ENCODE measurements around the gene CLSTN1.

The CLSTN1 gene

GRCh38 chr1:9850442-9851162 is 26.8 kb upstream of the CLSTN1 start:
- DNase-seq (ENCODE audit: low spot score), result no peak

GRCh38 chr1:9849691-9850441 is 26.1 kb upstream of the CLSTN1 start:
- no peak for DNase-seq (ENCODE audit: low spot score)

- no peak for DNase-seq (ENCODE audit: low spot score)
Measured at GRCh38 chr1:9848022-9848421, 24.3 kb upstream of the CLSTN1 start.

GRCh38 chr1:9847269-9847668 is 23.5 kb upstream of the CLSTN1 start:
- DNase-seq (ENCODE audit: low spot score), result no peak

DNA sequence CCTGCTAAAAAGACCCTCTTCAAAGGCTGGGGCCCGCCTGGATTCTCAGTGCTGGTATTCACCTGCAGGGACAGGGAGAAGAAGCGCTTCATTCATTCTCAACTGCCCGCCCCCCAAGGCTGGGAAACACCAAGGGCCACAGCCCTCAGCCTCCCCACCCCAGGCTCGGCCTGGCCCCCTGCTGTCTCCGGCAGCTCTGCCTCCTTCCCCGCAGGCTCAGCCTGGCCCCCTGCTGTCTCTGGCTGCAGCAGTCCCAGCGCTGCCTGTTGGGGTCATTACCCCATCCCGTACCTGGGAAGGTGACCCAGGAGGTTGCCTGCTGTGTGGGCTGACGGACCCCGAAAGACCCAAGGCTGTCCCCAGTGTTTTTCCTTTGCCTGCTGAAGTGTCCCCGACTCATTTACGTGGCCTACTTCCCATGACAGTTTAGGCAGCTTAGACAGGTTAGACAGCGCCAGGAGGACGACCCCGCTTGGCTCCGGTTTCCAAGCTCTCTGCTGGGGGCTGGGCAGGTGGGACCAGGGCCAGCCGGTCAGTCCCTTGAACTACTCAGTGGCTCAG is 22.9 kb upstream of the CLSTN1 start:
- no peak for DNase-seq (ENCODE audit: low spot score)

- DNase-seq (ENCODE audit: low spot score), result no peak
Measured at GRCh38 chr1:9845914-9846313, 22.1 kb upstream of the CLSTN1 start.

- no peak for DNase-seq (ENCODE audit: low spot score)
Measured at GRCh38 chr1:9844756-9845155, 21.0 kb upstream of the CLSTN1 start.

DNA sequence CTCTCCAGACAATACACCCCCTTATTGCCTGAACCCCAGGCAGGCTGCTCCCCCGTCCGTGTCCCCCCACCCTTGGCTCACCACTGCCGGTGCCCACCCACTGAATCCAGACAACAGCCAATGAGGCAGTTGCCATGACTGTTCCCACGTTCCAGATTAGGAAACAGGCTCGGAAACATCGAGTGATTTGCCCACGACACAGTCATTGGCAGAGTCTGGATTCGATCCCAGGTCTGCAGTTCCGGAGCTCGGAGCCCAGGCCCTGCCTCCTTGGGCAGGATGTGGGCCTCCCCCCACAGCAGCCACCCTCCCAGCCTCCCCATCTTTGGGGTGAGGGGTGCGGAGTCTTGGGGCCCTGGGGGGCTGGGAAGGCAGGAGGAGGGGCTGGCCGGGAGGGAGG is 20.3 kb upstream of the CLSTN1 start:
- peak; percentile 28 for DNase-seq (ENCODE audit: low spot score)

DNA sequence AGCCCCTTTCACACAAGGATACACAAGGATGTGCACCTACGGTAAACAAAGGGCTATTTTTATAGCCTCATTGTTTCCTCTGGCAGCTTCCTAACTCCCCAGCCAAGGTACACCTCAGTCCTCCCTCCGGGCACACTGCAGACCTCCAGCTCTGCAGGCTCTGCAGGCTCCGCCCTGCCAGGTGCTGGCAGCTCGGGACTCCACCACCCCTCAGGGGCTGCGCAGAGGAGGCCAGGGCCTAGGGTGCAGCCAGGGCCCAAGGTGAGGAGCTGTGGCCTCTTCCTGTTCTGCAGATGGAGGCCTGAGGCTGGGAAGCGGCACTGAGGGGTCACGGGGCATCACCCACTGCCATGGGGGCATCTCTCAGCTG is 19.8 kb upstream of the CLSTN1 start:
- no peak for DNase-seq (ENCODE audit: low spot score)

GRCh38 chr1:9842781-9843575 is 19.2 kb upstream of the CLSTN1 start:
- no peak for DNase-seq (ENCODE audit: low spot score)

DNA sequence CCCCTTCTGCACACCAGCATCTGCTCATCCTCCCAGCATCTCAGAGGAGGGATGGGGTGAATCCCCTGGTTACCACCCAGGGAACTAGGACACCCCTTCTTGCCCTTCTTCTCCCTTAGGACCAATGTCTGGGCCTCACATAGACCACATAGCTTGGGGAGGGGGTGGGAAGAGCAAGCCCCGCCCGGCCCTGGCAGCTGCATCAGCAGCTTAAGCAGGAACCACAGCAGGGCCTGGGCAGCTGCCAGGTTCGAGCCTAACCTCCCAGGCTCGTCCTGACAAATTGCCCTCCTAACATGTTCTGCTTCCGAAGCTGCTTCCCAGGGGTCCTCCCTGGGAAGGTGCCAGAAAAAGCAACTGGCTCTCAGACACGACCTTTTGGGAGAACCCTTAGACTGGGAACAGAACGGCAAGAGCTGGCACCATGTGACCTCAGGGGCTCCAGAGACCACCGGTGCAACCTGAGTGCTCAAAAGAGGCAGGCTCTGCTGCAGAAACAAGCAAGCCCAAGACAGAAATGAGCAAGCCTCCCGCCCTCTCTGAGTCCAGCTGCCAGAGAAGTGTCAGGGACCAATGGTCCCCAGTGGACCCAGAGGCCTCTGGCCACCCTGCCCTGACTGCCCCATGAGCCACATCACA is 18.4 kb upstream of the CLSTN1 start:
- DNase-seq (ENCODE audit: low spot score), result no peak

GRCh38 chr1:9841460-9841859 is 17.7 kb upstream of the CLSTN1 start:
- DNase-seq (ENCODE audit: low spot score), result no peak

DNA sequence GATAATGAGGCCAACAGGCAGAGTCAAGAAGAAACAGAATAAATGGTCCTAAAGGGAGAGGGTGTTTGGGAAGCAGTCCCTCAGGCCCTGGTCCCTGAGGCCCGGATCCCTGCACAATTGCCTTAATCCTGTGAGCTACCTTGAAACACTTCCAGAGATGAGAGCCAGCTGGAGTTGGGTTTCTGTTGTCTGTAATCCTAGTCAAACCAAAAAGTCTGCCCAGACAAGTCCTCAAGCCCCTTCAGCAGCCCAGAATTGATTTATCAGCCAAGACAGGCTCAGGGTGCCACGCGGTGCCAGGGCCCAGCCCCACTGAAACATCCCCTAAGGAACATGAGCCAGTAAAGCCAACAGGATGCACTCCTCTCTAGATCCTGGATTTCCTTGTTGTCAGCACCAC is 16.4 kb upstream of the CLSTN1 start:
- DNase-seq (ENCODE audit: low spot score), result no peak

GRCh38 chr1:9838946-9839345 is 15.2 kb upstream of the CLSTN1 start:
- DNase-seq (ENCODE audit: low spot score), result no peak

DNA sequence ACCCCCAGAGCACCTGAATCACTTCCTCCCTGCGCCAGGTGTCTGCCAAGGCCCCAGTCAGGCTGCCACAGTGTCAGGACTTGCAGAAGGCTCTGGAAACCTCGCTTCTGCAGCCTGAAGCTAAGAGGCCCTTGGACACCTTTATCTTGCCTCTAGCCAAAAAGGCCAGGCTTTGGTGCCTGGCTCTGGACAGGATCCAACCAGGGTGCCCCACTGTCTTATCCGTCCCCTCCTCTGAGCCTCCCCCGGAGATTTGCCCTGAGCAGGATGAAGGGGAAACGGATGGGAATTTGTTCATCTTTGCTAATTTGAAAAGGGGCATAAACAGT is 12.8 kb upstream of the CLSTN1 start:
- no peak for DNase-seq (ENCODE audit: low spot score)

DNA sequence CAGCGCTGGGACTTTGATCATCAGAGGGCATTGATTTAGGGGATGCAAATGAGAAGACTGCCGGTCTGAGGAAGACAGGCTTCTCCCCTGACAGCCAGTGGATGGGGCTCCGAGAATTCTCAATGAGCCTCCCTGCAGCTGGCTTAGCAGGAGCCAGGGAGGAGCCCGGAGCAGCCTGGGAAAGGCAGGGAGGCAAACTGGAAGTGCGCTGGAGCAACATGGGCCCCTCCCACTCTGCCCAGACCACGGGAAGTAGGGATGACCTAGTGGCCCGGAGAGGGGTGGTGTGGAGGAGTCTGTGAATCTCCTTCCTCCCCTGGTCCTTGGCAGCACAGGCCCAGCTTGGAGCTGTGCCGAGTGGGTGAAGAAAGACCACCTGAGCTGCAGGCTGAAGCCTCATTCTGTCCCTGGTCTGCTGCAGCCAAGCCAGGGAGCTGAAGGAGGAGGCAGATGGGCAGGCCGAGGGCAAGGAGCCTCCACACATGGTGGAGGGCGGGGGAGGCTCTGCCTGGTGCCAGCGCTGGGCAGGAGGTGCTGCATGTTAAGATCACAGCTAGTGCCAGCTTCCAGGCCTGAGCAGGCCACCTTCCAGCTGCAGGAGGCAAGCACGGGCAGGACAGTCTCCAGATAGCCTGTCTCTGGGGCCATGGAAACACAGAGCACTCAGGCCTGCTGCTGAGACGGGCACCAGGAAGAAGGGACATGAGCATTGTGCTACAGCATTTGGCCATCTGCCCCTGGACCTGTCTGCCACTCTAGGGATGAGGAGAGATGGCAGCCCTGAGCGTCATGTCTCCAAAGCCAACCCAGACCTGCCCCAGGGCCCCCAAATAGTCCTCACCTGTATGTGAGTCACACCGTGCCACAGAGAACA is 12.2 kb upstream of the CLSTN1 start:
- peak; percentile 67 for DNase-seq (ENCODE audit: low spot score)

DNA sequence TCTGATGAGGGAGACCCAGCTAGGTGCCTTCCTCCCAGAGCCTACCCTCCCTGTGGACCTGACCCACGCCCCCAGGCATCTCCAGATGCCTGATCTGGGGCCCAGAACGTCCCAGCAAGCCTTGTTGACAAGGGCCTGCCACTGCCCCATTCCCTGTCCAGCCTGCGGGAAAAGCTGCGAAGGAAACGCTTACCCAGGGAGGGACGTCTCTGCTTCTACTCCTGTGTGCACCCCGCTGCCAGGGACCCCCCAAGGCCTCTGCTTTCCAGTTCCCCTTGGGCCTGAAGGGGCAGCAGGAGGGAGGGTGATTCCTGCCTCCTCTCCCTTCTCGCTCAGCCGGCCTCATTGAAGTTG is 11.6 kb upstream of the CLSTN1 start:
- DNase-seq (ENCODE audit: low spot score), result no peak

DNA sequence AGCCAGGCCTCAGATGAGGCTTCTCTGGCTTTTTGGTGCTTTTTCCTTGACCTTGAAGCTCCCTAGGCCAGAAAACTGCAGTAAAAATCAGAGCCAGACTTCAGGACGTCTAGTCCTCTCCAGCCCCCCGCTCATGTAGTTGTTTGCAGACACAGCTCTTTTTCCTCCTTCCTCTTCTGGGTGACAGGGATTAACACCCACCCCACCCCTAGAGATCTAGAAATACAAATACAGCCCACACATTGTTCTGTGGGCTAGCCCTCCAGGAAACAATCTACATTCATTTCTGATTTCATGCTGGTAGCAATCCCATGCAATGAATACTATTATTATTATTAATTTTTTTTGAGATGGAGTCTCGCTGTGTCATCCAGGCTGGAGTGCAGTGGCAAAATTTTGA is 9.9 kb upstream of the CLSTN1 start:
- no peak for DNase-seq (ENCODE audit: low spot score)

DNA sequence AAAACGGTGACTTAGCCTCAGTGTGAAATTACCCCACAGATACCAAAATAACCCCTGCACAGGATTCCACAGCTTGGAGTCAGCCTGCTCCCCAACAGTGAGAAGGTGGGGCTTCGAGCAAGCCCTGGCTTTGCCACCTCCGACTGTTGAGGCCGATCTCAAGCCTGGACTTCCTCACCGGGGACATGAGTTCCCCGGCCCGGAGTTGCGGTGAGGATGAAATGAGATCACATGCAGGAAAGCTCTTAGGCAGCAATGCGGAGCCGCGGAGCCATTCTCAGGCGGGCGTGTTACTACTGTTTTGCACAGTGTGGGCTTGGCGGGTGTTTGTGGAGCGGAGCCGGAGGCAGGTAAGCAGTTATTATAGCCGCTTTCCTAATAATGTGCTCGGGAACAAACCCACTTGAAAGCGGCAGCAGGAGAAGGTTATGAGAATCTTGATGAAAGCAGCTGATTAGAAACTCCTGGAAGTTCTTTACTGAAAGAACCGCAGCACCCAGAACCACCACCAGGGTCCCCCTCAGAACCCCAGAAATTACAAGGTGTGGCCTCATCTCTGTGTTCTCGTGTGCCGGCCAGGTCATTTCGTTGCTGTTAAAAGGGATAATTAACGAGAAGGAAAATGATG is 3.9 kb upstream of the CLSTN1 start:
- DNase-seq (ENCODE audit: low spot score), result no peak

- no peak for DNase-seq (ENCODE audit: low spot score)
Measured at GRCh38 chr1:9826616-9827015, 2.9 kb upstream of the CLSTN1 start.

DNA sequence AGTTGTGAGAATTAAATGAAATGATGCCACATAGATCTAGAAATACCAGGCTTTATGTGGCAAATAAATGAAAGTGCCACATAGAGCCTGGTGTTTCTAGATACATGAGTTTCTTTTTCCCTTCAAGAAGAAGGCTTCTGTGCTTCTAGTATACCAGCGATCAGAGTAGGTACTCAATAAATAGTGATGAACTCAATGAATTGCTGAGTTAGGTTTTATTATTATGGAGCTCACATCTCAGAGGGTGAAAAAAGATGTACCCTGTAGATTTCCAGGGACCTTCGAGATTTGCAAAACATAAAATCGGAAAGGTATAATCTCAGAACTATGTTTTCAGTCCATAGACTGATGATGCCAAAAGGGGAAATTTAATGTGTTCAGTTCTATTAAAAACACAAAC is 2.3 kb upstream of the CLSTN1 start:
- no peak for DNase-seq (ENCODE audit: low spot score)

Measured in AG08395 (cell line).